Measurements from ENCODE around the gene KRTAP16-1.

Gene KRTAP16-1

DNA sequence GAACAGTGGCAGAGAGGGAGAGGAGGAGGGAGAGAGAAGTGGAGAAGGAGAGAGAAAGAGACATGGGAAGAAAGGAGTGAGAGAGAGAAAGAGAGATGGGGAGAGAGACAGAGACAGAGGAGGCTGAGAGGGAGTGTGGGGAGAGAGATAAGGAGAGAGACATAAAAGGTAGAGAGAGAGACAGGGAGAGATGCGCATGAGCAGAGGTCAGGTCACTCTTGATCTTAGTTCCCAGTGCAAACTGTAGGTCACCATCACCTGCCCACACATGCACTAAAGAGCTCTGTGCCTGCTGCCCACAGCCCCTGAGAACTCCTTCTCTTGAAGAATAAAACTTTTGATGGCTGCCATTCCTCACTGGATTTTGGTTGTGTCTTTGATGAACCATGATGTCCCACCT is 26.6 kb upstream of the KRTAP16-1 start:
- no peak overlapping the region for H3K4me3 ChIP-seq (ENCODE audit: low read length)
- TF ChIP-seq, protein P1, sequence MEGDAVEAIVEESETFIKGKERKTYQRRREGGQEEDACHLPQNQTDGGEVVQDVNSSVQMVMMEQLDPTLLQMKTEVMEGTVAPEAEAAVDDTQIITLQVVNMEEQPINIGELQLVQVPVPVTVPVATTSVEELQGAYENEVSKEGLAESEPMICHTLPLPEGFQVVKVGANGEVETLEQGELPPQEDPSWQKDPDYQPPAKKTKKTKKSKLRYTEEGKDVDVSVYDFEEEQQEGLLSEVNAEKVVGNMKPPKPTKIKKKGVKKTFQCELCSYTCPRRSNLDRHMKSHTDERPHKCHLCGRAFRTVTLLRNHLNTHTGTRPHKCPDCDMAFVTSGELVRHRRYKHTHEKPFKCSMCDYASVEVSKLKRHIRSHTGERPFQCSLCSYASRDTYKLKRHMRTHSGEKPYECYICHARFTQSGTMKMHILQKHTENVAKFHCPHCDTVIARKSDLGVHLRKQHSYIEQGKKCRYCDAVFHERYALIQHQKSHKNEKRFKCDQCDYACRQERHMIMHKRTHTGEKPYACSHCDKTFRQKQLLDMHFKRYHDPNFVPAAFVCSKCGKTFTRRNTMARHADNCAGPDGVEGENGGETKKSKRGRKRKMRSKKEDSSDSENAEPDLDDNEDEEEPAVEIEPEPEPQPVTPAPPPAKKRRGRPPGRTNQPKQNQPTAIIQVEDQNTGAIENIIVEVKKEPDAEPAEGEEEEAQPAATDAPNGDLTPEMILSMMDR (IDR thresholded peaks at IDR 0.05; ENCODE audit: insufficient read depth, low read depth, low read length, missing control alignments), result no peak
- no peak for DNase-seq (ENCODE audit: low read depth)

DNA sequence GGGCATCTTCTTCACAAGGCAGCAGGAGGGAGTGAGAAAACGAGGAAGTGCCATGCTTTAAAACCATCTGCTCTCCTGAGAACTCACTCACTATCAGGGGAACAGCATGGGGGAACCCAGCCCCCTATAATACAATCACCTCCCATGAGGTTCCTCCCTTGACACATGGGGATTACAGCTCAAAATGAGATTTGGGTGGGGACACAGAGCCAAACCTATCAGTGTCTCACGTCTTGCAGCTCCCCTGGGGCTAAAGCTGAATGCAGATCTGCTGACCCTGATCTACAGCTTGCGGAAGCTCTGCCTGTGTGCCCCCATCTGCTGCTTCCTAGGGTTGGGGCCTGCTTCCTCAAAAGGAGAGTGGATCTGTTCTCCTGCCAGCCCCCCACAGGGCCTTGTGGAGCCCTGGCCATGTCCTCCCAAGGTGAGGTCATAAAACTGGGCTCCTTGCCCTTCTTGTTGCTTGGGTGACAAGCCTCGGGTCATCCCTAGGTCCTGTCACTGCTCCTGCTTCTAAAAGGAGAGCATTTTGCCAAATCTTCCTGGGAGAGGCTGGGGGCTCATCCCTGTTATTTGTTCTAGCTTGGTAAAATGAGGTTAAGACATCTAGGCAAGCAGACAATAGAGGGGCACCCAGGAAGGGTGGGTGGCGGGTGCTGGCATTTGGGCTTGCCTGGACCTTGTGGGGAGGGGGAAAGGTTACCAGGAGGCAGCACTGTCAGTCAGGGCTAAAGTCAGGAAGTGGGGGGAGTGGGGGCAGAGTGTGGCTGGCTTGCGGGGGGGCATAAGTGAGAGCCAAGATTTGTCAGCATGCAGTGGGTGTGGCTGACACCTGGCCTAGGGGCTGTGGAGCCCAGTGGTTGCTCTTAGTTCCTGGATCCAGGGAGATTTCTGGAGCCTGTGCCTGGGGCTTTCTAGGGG is 25.5 kb upstream of the KRTAP16-1 start:
- H3K4me3 ChIP-seq (ENCODE audit: low read length), result no peak overlapping the region
- DNase-seq (ENCODE audit: low read depth), result no peak
- TF ChIP-seq, protein P1 (IDR thresholded peaks at IDR 0.05; ENCODE audit: insufficient read depth, low read depth, low read length, missing control alignments), result no peak

DNA sequence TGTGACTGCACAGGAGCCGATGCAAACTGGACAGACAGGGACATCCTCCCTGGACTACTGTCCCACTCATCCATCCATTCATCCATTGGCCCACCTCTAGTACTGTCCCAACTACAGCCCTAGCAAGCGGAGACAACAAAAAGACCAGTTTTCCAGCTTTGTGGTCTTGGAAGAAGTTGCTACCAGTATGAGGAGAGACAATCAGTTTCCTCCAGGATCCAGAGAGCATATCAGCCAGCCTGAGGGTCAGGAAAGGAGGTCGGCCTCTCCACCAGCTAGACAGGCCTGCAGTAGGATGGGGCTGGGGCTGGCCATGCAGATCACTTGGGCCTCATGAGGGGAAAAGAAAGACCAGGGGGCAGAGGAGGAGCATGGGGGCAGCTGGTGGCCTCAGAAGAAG is 24.7 kb upstream of the KRTAP16-1 start:
- TF ChIP-seq, protein P1 (IDR thresholded peaks at IDR 0.05; ENCODE audit: insufficient read depth, low read depth, low read length, missing control alignments), result no peak
- DNase-seq (ENCODE audit: low read depth), result no peak
- no peak overlapping the region for H3K4me3 ChIP-seq (ENCODE audit: low read length)

DNA sequence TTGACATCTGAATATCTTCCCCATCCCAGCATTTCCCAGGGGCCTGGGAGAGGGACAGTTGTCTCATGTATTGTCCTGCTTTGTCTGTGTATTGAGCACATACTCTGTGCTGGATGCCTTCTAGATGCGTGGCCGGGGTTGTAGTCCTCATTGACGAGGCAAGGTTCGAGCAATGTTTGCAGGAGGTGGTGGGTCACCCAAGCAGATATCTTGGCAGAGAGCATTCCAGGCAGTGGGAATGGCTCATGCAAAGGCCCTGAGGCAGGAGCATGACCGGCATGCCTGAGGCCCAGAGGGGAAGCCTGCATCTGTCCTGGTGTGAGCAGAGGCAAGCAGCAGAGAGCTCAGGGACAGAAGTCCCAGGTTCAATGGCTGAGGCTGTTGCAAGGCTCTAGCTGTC is 24.0 kb upstream of the KRTAP16-1 start:
- no peak for DNase-seq (ENCODE audit: low read depth)
- H3K4me3 ChIP-seq (ENCODE audit: low read length), result no peak overlapping the region
- TF ChIP-seq, protein P1 (IDR thresholded peaks at IDR 0.05; ENCODE audit: insufficient read depth, low read depth, low read length, missing control alignments), result no peak

DNA sequence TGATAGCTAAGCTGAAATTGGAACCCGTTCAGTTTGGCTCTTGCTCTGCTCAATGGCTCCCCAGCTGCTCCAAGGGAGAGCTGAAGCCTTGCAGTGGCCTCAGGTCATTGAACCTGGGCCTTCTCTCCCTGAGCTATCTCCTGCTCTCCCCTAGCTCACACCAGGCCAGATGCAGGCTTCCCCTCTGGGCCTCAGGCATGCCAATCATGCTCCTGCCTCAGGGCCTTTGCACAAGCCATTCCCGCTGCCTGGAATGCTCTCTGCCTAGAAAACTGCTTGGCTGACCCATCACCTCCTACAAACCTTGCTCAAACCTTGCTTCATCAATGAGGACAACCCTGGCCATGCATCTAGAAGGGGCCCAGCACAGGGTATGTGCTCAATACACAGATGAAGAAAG is 23.1 kb upstream of the KRTAP16-1 start:
- TF ChIP-seq, protein P1 (IDR thresholded peaks at IDR 0.05; ENCODE audit: insufficient read depth, low read depth, low read length, missing control alignments), result no peak
- no peak overlapping the region for H3K4me3 ChIP-seq (ENCODE audit: low read length)
- no peak for DNase-seq (ENCODE audit: low read depth)

DNA sequence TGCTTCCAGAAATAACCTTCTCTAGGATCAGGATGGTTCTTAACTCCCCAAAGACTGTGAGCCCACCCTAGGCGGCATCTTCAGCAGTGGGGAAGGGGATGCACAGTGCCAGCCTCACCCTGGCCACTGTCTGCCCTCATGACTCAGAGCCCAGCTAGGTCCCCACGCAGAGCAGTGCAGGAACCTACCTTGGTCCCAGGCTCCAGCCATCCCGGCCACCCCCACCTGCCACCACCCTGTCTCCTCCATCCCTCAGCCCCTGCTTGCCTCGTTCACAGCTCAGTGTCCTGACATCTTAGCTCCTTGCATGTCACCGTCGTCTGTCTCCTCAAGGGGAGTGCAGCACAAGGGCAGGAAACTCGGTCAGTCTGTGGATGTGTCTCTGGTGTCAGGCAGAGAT is 22.5 kb upstream of the KRTAP16-1 start:
- no peak overlapping the region for H3K4me3 ChIP-seq (ENCODE audit: low read length)
- no peak for DNase-seq (ENCODE audit: low read depth)
- TF ChIP-seq, protein P1 (IDR thresholded peaks at IDR 0.05; ENCODE audit: insufficient read depth, low read depth, low read length, missing control alignments), result no peak
